Naive thymus-derived CD8-positive, alpha-beta T cell (primary cell): ENCODE results near the gene NHLRC4. TPM values are rescaled to one million over a fixed set of nuclear protein-coding genes. Genes with fewer than 3 reads are reported as not detected.

Source experiments
- ATAC-seq, 2 donors: fragments of 150-1000 bp; cut with Tn5 transposase in 1 of 2; sonication (Bioruptor Pico), chemical (Tn5 transposase) in 1 of 2; 1 replicate in 1 of 2; 2 replicates in 1 of 2; pipeline ENCODE4 v1.10.0; 2021; ENCODE audit warnings: mild to moderate bottlenecking in 2 of 2, moderate library complexity in 2 of 2
- POLR2A ChIA-PET: fragments of 350-600 bp; sonication (Branson Sonifier 250); formaldehyde crosslinking; loops from one replicate; lab custom pipeline; 2021; ENCODE audit warnings: antibody characterized with exemption; lab: Charles Lee
- DNase-seq, 10 donors: peaks; one replicate each; pipeline versions ENCODE4 v3.0.0 to v3.0.0-alpha.2; 2020 to 2022
- H3K27ac Mint-ChIP-seq, 10 donors: one replicate each; pipeline ENCODE4 v1.8.0; 2020 to 2022; ENCODE audit warnings: mild to moderate bottlenecking in 10 of 10, mixed read lengths in 10 of 10, moderate library complexity in 4 of 10, inconsistent platforms in 1 of 10
- H3K27me3 Mint-ChIP-seq, 5 donors: one replicate each; pipeline ENCODE4 v1.8.0; 2021 to 2022; ENCODE audit warnings: mixed read lengths in 5 of 5
- H3K36me3 Mint-ChIP-seq, 3 donors: one replicate each; pipeline ENCODE4 v1.8.0; 2020 to 2022; ENCODE audit warnings: mixed read lengths in 3 of 3, mild to moderate bottlenecking in 2 of 3, inconsistent platforms in 1 of 3
- H3K4me1 Mint-ChIP-seq, 4 donors: one replicate each; pipeline ENCODE4 v1.8.0; 2021 to 2022; ENCODE audit warnings: mixed read lengths in 4 of 4
- H3K4me3 Mint-ChIP-seq, 10 donors: one replicate each; pipeline ENCODE4 v1.8.0; 2020 to 2022; ENCODE audit warnings: mild to moderate bottlenecking in 10 of 10, mixed read lengths in 10 of 10, moderate library complexity in 6 of 10, inconsistent platforms in 1 of 10
- H3K9me3 Mint-ChIP-seq, 9 donors: one replicate each; pipeline ENCODE4 v1.8.0; 2020 to 2022; ENCODE audit warnings: mixed read lengths in 9 of 9, mild to moderate bottlenecking in 3 of 9, inconsistent platforms in 1 of 9, moderate library complexity in 1 of 9
- polyA plus RNA-seq, 3 donors: library from polyadenylated mRNA; unstranded; fragments of 300-500 nt; fragmentation: Illumina TruSeq; gene quantifications; one replicate each; pipeline ENCODE4 v1.2.3, GENCODE V29; 2021
- total RNA-seq, 8 experiments: library from RNA in 2 of 8; stranded (reverse) in 2 of 8; gene quantifications; one replicate each; pipeline ENCODE4 v1.2.3 and lab custom pipeline; 2021 to 2026

The NHLRC4 gene
- total and polyA plus RNA-seq, 5 experiments from 2014 or later, result 1.5 to 5.3 (median 3.3) TPM

GRCh38 chr16:549544-550263, 17.1 kb upstream of the NHLRC4 start:
- POLR2A ChIA-PET, result interaction anchor here (0.5 kb wide), 1 partner anchor 32 kb away, joined by 3 read pairs; no protein-coding TSS in a partner anchor
- Mint-ChIP-seq H3K4me3 (no peak overlapping the region), H3K4me1 (peaks cover 0 to 2% (median 0%) of the 10 kb centered on the region in 4 donors), H3K9me3 (no peaks in the 10 kb centered on the region), H3K27ac (no peak overlapping the region), H3K36me3 (peaks cover 0 to 3% (median 0%) of the 10 kb centered on the region in 3 donors), H3K27me3 (no peaks in the 10 kb centered on the region)
- no peak for DNase-seq
- ATAC-seq, result no peak

GRCh38 chr16:551210-551609, 15.6 kb upstream of the NHLRC4 start:
- ATAC-seq (no peak), DNase-seq (no peak)
- Mint-ChIP-seq H3K9me3 (no peaks in the 10 kb centered on the region), H3K4me3 (no peak overlapping the region), H3K27ac (no peak overlapping the region), H3K27me3 (no peaks in the 10 kb centered on the region), H3K36me3 (peaks cover 0 to 3% (median 0%) of the 10 kb centered on the region in 3 donors), H3K4me1 (no peaks in the 10 kb centered on the region)
- POLR2A ChIA-PET, result no interaction called here

- Mint-ChIP-seq H3K27ac (no peak overlapping the region), H3K27me3 (no peaks in the 10 kb centered on the region), H3K4me3 (no peak overlapping the region), H3K9me3 (no peaks in the 10 kb centered on the region), H3K4me1 (no peaks in the 10 kb centered on the region), H3K36me3 (peaks cover 0 to 3% (median 0%) of the 10 kb centered on the region in 3 donors)
- POLR2A ChIA-PET, result no interaction called here
- ATAC-seq (no peak), DNase-seq (no peak)
Measured at GRCh38 chr16:552171-552570, 14.6 kb upstream of the NHLRC4 start.

GRCh38 chr16:553601-554296, 13.1 kb upstream of the NHLRC4 start:
- DNase-seq (no peak), ATAC-seq (no peak)
- Mint-ChIP-seq H3K4me1 (no peaks in the 10 kb centered on the region), H3K27me3 (peaks cover 0 to 7% (median 3%) of the 10 kb centered on the region in 5 donors), H3K9me3 (no peaks in the 10 kb centered on the region), H3K4me3 (no peak overlapping the region), H3K36me3 (peaks cover 0 to 3% (median 0%) of the 10 kb centered on the region in 3 donors), H3K27ac (no peak overlapping the region)
- POLR2A ChIA-PET, result no interaction called here

- Mint-ChIP-seq H3K36me3 (peaks cover 0 to 3% (median 0%) of the 10 kb centered on the region in 3 donors), H3K27ac (no peak overlapping the region), H3K4me3 (no peak overlapping the region), H3K9me3 (no peaks in the 10 kb centered on the region), H3K27me3 (peaks cover 0 to 8% (median 3%) of the 10 kb centered on the region in 5 donors), H3K4me1 (no peaks in the 10 kb centered on the region)
- DNase-seq, result no peak
- POLR2A ChIA-PET, result no interaction called here
- ATAC-seq, result no peak
Measured at GRCh38 chr16:554297-554621, 12.5 kb upstream of the NHLRC4 start.

GRCh38 chr16:554640-555365, 12.0 kb upstream of the NHLRC4 start:
- Mint-ChIP-seq H3K36me3 (peaks cover 0 to 3% (median 0%) of the 10 kb centered on the region in 3 donors), H3K4me3 (no peak overlapping the region), H3K27ac (no peak overlapping the region), H3K4me1 (no peaks in the 10 kb centered on the region), H3K9me3 (no peaks in the 10 kb centered on the region), H3K27me3 (peaks cover 0 to 8% (median 3%) of the 10 kb centered on the region in 5 donors)
- DNase-seq (no peak), ATAC-seq (no peak)
- POLR2A ChIA-PET, result no interaction called here

- DNase-seq (no peak), ATAC-seq (no peak)
- Mint-ChIP-seq H3K4me3 (no peak overlapping the region), H3K9me3 (no peaks in the 10 kb centered on the region), H3K27me3 (peaks cover 0 to 8% (median 3%) of the 10 kb centered on the region in 5 donors), H3K27ac (no peak overlapping the region), H3K4me1 (no peaks in the 10 kb centered on the region), H3K36me3 (peaks cover 0 to 3% (median 0%) of the 10 kb centered on the region in 3 donors)
- POLR2A ChIA-PET, result no interaction called here
Measured at GRCh38 chr16:555528-556473, 11.0 kb upstream of the NHLRC4 start.

- no peak for ATAC-seq
- DNase-seq, result no peak
- Mint-ChIP-seq H3K4me1 (no peaks in the 10 kb centered on the region), H3K9me3 (no peaks in the 10 kb centered on the region), H3K27ac (no peak overlapping the region), H3K27me3 (peaks cover 0 to 8% (median 3%) of the 10 kb centered on the region in 5 donors), H3K4me3 (no peak overlapping the region), H3K36me3 (peaks cover 0 to 3% (median 0%) of the 10 kb centered on the region in 3 donors)
- POLR2A ChIA-PET, result no interaction called here
Measured at GRCh38 chr16:556474-557173, 10.2 kb upstream of the NHLRC4 start.

- peak overlapping the region in 2 of 10 donors; percentile 6 to 18 for H3K4me3 Mint-ChIP-seq
- no peaks in the 10 kb centered on the region for H3K4me1 Mint-ChIP-seq
- DNase-seq, result no peak
- POLR2A ChIA-PET, result no interaction called here
- peaks cover 0 to 9% (median 5%) of the 10 kb centered on the region in 5 donors for H3K27me3 Mint-ChIP-seq
- ATAC-seq, result no peak
- H3K27ac Mint-ChIP-seq, result no peak overlapping the region
- H3K9me3 Mint-ChIP-seq, result no peaks in the 10 kb centered on the region
- peaks cover 0 to 3% (median 0%) of the 10 kb centered on the region in 3 donors for H3K36me3 Mint-ChIP-seq
Measured at GRCh38 chr16:557463-558297, 9.1 kb upstream of the NHLRC4 start.

- POLR2A ChIA-PET, result interaction anchor here (1.1 kb wide), 1 partner anchor 12 kb away, joined by 4 read pairs; no protein-coding TSS in a partner anchor
- no peak overlapping the region for H3K27ac Mint-ChIP-seq
- H3K4me1 Mint-ChIP-seq, result no peaks in the 10 kb centered on the region
- peaks cover 0 to 9% (median 5%) of the 10 kb centered on the region in 5 donors for H3K27me3 Mint-ChIP-seq
- H3K36me3 Mint-ChIP-seq, result peaks cover 0 to 3% (median 0%) of the 10 kb centered on the region in 3 donors
- ATAC-seq (no peak), DNase-seq (no peak)
- H3K4me3 Mint-ChIP-seq, result peak overlapping the region in 1 of 10 donors; percentile 41
- H3K9me3 Mint-ChIP-seq, result no peaks in the 10 kb centered on the region
Measured at GRCh38 chr16:558298-559020, 8.3 kb upstream of the NHLRC4 start.
